Uterus (tissue), 4 donors: ENCODE data around the gene MIAT. TPM values are rescaled to one million over a fixed set of nuclear protein-coding genes. Genes with fewer than 3 reads are reported as not detected.

Experiments
- DNase-seq, 2 donors: peaks; one replicate each; pipeline ENCODE4 v3.0.0-alpha.2; 2019 to 2020
- H3K27ac ChIP-seq, 2 donors: fragments of 200-600 bp; sonication (generic); 1 replicate in 1 of 2; 2 replicates in 1 of 2; pipeline ENCODE4 v1.5.1; 2016 to 2018
- H3K27me3 ChIP-seq, 2 donors: fragments of 200-600 bp; sonication (generic); one replicate each; pipeline ENCODE4 v1.5.1; 2018 to 2019; ENCODE audit warnings: control low read depth in 1 of 2
- H3K36me3 ChIP-seq, 2 donors: fragments of 200-600 bp; sonication (generic); one replicate each; pipeline ENCODE4 v1.5.1; 2019; ENCODE audit warnings: control low read depth in 1 of 2
- H3K4me1 ChIP-seq, 2 donors: fragments of 200-600 bp; sonication (generic); one replicate each; pipeline ENCODE4 v1.5.1; 2018 to 2019; ENCODE audit warnings: control low read depth in 1 of 2
- H3K4me3 ChIP-seq, 2 donors: fragments of 200-600 bp; sonication (generic); 1 replicate in 1 of 2; 2 replicates in 1 of 2; pipeline ENCODE4 v1.5.1; 2018 to 2019; ENCODE audit warnings: mild to moderate bottlenecking in 1 of 2
- H3K9me3 ChIP-seq, 2 donors: fragments of 200-600 bp; sonication (generic); one replicate each; pipeline ENCODE4 v1.5.1; 2019; ENCODE audit warnings: control low read depth in 1 of 2
- CTCF ChIP-seq, 4 experiments: fragments of 200-600 bp in 2 of 4; fragments of 450-650 bp in 2 of 4; sonication (generic) in 2 of 4; IDR thresholded peaks; one replicate each; pipeline ENCODE4 v1.5.1; 2016 to 2019; ENCODE audit warnings: antibody characterized with exemption in 4 of 4, mild to moderate bottlenecking in 2 of 4, moderate library complexity in 1 of 4
- POLR2A ChIP-seq, 2 donors: fragments of 450-650 bp; IDR thresholded peaks; one replicate each; pipeline ENCODE4 v1.6.1; 2016; ENCODE audit warnings: antibody characterized with exemption in 2 of 2, mild to moderate bottlenecking in 1 of 2, moderate library complexity in 1 of 2
- intact Hi-C: fragments of 100-400 bp; cut with DNase I; formaldehyde crosslinking; loops from one replicate; pipeline ENCODE4 v1.15.1; 2023; ENCODE audit warnings: low total_unique reads
- small RNA-seq: library from RNA; depleted of rRNA; stranded (forward); fragments of <200 nt; gene quantifications from one replicate; pipeline ENCODE3, GENCODE V24; 2016
- total RNA-seq, 4 donors: library from RNA; depleted of rRNA in 3 of 4; stranded (reverse); fragments of >200 nt in 3 of 4; gene quantifications; one replicate each; pipeline versions ENCODE4 v1.1.0 to v1.2.4, GENCODE V29; 2014 to 2023
- donor health status: DM: yes; HTN: yes; CAD: no.

The MIAT gene
- total RNA-seq, 4 donors from 2014 or later, result 0.51 to 5.3 (median 3.1) TPM

GRCh38 chr22:26725012-26725676 lies 67.8 kb downstream of the MIAT start:
- H3K36me3 ChIP-seq, result no peaks in the 10 kb centered on the region
- no peak overlapping the region for H3K4me3 ChIP-seq
- DNase-seq, result no peak
- H3K27me3 ChIP-seq, result no peaks in the 10 kb centered on the region
- H3K9me3 ChIP-seq, result no peaks in the 10 kb centered on the region
- TF ChIP-seq POLR2A (IDR thresholded peaks at IDR 0.05) (no peak), CTCF (IDR thresholded peaks at IDR 0.05) (no peak)
- intact Hi-C loops, result no loop called here
- no peaks in the 10 kb centered on the region for H3K4me1 ChIP-seq
- H3K27ac ChIP-seq, result no peak overlapping the region

Small RNA genes lying within 50 kb of the gene (small RNA-seq; reads per million reads assigned to genes)
- gene RF01874, result not detected

Other genes with a start within 250 kb of the MIAT start
- gene ASPHD2, start 228.3 kb upstream of the MIAT start, total RNA-seq, result 1 to 10 TPM in 1 of 4 donors, under 1 TPM in 1, not detected in 2; 0.83 to 1.8 TPM
- gene HPS4, start 173.8 kb upstream of the MIAT start, total RNA-seq, result 10 to 100 TPM; 23.5 to 65.6 (median 43.5) TPM
- gene SRRD, start 173.7 kb upstream of the MIAT start, total RNA-seq, result 10 to 100 TPM in 2 of 4 donors, 1 to 10 TPM in 2; 5.3 to 20.1 (median 13.9) TPM
- 10 to 100 TPM in 3 of 4 donors, 1 to 10 TPM in 1; 6.1 to 32.5 (median 18.1) TPM for gene TFIP11, start 145.1 kb upstream of the MIAT start, total RNA-seq
- gene TPST2, start 67.5 kb upstream of the MIAT start, total RNA-seq, result 10 to 100 TPM; 32.4 to 71.5 (median 43.8) TPM
- gene CRYBB1, start 39.6 kb upstream of the MIAT start, total RNA-seq, result 1 to 10 TPM in 1 of 4 donors, under 1 TPM in 1, not detected in 2; 0.55 to 4.1 TPM
- not detected for gene CRYBA4, start 35.6 kb upstream of the MIAT start, total RNA-seq